ENCODE results near the gene CRACR2B.

CRACR2B gene

DNA sequence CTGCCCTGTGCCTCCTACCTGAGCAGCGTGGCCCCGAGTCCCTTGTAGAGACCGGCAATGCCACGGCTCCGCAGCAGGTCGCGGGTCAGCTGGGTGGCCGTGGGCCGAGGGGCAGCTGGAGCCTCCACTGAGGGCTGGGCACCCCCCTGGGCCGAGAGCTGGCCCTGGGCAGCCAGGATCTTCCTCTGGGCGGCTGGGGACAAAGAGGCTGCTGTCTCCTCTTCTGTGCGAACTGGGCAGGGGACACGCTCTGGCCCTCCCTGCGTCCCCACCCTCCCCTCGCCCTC is 35.2 kb upstream of the CRACR2B start:
- TF ChIP-seq CTCF (IDR thresholded peaks at IDR 0.05; ENCODE audit: extremely low read depth, missing control alignments), result no peak
- DNase-seq (ENCODE audit: low spot score), result no peak

- no peak for DNase-seq (ENCODE audit: low spot score)
- TF ChIP-seq CTCF (IDR thresholded peaks at IDR 0.05; ENCODE audit: extremely low read depth, missing control alignments), result no peak
These were observed 34.8 kb upstream of the CRACR2B start for GRCh38 chr11:792873-793272.

DNA sequence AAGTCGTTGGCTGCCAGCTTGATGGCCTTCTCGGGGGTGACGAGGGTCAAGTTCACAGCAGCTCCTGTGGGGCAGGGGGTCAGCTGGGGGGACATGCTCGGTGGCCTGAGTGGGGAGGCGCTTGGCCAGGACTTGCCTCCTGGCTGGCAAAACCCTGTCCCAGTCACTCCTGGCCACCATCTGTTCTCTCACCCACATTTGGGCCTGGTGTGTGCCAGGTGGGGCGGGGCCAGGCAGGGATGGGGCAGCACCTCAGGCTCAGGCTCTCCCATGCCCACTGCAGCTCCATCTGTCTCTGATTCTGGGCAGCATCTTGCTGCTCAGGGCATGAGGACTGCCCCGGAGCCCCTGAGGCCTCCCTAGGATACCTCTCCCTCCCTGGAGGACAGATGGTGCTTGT is 34.2 kb upstream of the CRACR2B start:
- TF ChIP-seq CTCF (IDR thresholded peaks at IDR 0.05; ENCODE audit: extremely low read depth, missing control alignments), result no peak
- no peak for DNase-seq (ENCODE audit: low spot score)

- DNase-seq (ENCODE audit: low spot score), result no peak
- TF ChIP-seq CTCF (IDR thresholded peaks at IDR 0.05; ENCODE audit: extremely low read depth, missing control alignments), result no peak
These were observed 33.5 kb upstream of the CRACR2B start for GRCh38 chr11:794013-794765.

DNA sequence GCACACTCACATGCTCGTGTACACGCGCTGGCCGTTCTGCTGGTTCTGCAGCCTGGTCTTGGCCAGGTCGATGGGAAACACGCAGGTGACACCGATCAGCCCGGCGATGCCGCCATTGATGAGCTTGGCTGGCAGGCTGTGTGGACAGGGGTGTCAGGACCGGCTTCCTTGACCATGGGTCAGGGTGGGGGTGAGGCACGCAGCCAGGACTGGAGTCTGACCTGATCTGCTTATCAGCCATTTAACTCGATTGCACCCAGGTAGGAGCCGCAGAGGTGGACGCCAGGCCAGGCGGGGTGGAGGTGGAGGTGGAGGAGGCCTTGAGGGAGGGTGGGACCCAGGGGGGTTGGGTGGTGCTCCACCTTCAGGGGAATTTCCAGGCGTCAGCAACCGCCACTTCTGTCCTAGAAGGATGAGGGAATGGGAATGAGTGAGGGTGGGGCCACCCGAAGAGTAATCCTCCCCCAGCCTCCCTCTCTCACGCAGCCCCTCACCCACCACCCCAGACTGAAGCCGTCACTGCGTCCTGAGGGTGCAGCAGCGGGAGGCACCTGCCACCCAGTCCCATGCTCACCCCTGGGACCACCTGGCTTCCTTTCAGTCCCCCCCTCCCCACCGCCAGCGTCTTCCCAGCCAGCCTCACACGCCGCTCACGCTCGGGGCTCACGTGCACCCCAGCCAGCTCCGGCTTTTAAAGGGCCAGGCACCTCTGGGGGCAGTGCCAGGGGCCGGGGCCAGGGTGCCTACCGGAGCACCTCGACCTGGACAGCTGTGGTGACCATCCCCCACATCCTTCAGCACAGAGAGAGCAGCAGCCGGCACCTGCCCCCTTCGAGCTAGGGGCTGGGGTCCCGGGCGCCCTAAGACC is 32.7 kb upstream of the CRACR2B start:
- no peak for TF ChIP-seq CTCF (IDR thresholded peaks at IDR 0.05; ENCODE audit: extremely low read depth, missing control alignments)
- no peak for DNase-seq (ENCODE audit: low spot score)

DNA sequence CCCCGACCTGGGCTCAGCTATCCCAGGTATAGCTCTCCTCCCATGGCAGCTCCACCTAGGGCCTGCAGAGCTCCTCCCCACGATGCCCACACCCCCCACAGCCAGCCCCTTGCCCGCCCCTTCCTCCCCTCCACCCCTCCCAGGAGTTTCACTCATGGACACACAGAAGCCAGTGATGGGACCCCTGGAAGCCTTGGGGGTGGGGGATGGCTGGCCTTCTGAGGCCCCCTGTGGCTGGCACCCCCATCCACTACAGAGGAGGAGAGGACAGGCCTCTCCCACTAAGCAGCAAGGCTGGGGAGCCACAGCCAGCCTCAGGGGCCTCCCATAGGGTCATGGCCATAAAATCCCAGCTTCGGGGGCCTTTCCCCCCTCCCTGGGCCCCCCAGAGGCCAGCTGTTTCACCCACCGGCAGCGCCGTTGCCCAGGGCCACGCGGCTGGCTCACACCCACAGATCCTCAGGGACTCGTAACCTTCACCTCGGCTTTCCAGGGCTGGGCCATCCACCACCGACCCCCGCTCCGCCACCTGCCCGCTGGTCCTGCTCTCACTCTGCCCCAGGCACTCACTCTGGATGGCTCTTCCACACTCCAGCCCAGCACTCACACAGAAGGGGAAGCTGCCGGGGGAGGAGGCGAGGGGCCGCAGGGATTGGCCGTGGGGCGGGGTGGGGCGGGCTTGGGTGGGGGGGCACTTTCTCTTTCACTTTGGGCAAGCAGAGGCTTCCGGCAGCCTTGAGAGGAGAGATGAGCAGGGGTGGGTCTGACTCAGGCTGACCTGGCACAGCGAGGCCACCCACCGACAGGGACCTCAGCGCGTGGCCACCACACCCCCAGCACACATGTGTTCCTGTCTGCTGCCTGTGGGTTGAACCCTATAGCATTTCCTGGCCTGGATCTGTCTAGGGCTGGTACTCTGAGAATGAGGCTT is 31.8 kb upstream of the CRACR2B start:
- peak; percentile 96 for DNase-seq (ENCODE audit: low spot score)
- no peak for TF ChIP-seq CTCF (IDR thresholded peaks at IDR 0.05; ENCODE audit: extremely low read depth, missing control alignments)

All from GM20000 (cell line).